Limb (tissue), 2 donors: ENCODE results near the gene MAP2.

ENCODE experiments used
- DNase-seq, 2 donors: peaks; one replicate each; pipeline ENCODE4 v3.0.0-alpha.2; 2016; ENCODE audit errors: extremely low spot score in 2 of 2

Gene MAP2

GRCh38 chr2:209424781-209425470 is 1.1 kb downstream of the MAP2 start:
- peak in 1 of 2 donors; percentile 32 for DNase-seq

GRCh38 chr2:209425471-209426071 is 1.7 kb downstream of the MAP2 start:
- DNase-seq: peak; percentile 32 to 44

- DNase-seq: peak in 1 of 2 donors; percentile 20
These were observed 2.6 kb downstream of the MAP2 start for GRCh38 chr2:209426432-209426831.

- no peak for DNase-seq
These were observed 7.9 kb downstream of the MAP2 start for GRCh38 chr2:209431701-209432100.

- no peak for DNase-seq
These were observed 17.7 kb downstream of the MAP2 start for GRCh38 chr2:209441541-209441940.

- no peak for DNase-seq
These were observed 19.1 kb downstream of the MAP2 start for GRCh38 chr2:209442939-209443338.

- no peak for DNase-seq
These were observed 21.6 kb downstream of the MAP2 start for GRCh38 chr2:209445485-209445884.

GRCh38 chr2:209451209-209451834 is 27.5 kb downstream of the MAP2 start:
- DNase-seq: no peak

- DNase-seq: no peak
These were observed 32.6 kb downstream of the MAP2 start for GRCh38 chr2:209456489-209456888.

- peak in 1 of 2 donors; percentile 74 for DNase-seq
These were observed 34.4 kb downstream of the MAP2 start for GRCh38 chr2:209458008-209458979.

GRCh38 chr2:209459359-209459758 is 35.5 kb downstream of the MAP2 start:
- DNase-seq: no peak

GRCh38 chr2:209460151-209460761 is 36.4 kb downstream of the MAP2 start:
- DNase-seq: no peak

GRCh38 chr2:209463226-209463625 is 39.4 kb downstream of the MAP2 start:
- no peak for DNase-seq

- no peak for DNase-seq
These were observed 40.0 kb downstream of the MAP2 start for GRCh38 chr2:209463835-209464234.

GRCh38 chr2:209468846-209469245 is 45.0 kb downstream of the MAP2 start:
- DNase-seq: no peak

GRCh38 chr2:209469481-209469880 is 45.6 kb downstream of the MAP2 start:
- no peak for DNase-seq

- DNase-seq: no peak
These were observed 46.6 kb downstream of the MAP2 start for GRCh38 chr2:209470466-209470865.

- DNase-seq: no peak
These were observed 47.2 kb downstream of the MAP2 start for GRCh38 chr2:209471037-209471436.

GRCh38 chr2:209472112-209472832 is 48.4 kb downstream of the MAP2 start:
- DNase-seq: no peak

GRCh38 chr2:209472871-209473270 is 49.0 kb downstream of the MAP2 start:
- no peak for DNase-seq
